Upper lobe of left lung (tissue), 4 donors: ENCODE results near the gene DNAJB4.

Experiments
- POLR2A ChIP-seq, 4 donors: fragments of 450-650 bp; IDR thresholded peaks; one replicate each; pipeline ENCODE4 v1.5.1; 2016 to 2017; ENCODE audit warnings: antibody characterized with exemption in 4 of 4, mild to moderate bottlenecking in 2 of 4
- POLR2AphosphoS5 ChIP-seq, 2 donors: sonication (generic); formaldehyde crosslinking; IDR thresholded peaks; one replicate each; pipeline ENCODE4 v1.5.1; 2017; ENCODE audit warnings: antibody characterized with exemption in 2 of 2
- TF ChIP-seq, protein P1 (sequence below), 6 experiments: fragments of 450-650 bp in 4 of 6; fragments of 200-600 bp in 2 of 6; sonication (generic) in 2 of 6; IDR thresholded peaks; one replicate each; pipeline ENCODE4 v1.5.1; 2016 to 2019; ENCODE audit warnings: antibody characterized with exemption in 6 of 6

DNA sequence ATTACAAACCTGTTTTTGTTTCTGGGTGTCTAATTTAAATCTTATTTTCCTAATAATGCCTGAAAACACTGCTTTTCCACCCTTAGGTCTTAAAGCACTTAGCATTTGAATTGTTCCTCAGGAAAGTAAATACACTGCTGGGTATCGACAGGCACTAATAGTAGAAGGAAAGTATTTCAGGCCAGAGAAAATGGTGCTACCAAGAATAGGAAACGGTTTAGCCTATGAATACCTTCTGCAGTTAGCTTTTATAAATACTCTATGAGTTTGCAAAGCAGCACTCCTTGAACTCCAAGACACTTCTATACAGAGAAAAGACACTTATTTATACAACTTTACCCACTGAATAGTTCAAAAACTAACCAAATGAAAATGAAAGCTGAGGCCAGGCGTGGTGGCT is 32.7 kb upstream of the DNAJB4 start:
- TF ChIP-seq, protein P1, sequence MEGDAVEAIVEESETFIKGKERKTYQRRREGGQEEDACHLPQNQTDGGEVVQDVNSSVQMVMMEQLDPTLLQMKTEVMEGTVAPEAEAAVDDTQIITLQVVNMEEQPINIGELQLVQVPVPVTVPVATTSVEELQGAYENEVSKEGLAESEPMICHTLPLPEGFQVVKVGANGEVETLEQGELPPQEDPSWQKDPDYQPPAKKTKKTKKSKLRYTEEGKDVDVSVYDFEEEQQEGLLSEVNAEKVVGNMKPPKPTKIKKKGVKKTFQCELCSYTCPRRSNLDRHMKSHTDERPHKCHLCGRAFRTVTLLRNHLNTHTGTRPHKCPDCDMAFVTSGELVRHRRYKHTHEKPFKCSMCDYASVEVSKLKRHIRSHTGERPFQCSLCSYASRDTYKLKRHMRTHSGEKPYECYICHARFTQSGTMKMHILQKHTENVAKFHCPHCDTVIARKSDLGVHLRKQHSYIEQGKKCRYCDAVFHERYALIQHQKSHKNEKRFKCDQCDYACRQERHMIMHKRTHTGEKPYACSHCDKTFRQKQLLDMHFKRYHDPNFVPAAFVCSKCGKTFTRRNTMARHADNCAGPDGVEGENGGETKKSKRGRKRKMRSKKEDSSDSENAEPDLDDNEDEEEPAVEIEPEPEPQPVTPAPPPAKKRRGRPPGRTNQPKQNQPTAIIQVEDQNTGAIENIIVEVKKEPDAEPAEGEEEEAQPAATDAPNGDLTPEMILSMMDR (IDR thresholded peaks at IDR 0.05): no peak
- TF ChIP-seq POLR2AphosphoS5 (IDR thresholded peaks at IDR 0.05) (no peak), POLR2A (IDR thresholded peaks at IDR 0.05) (no peak)
